Natural killer cell (primary cell): ENCODE results near the gene DEAF1. TPM values are rescaled to one million over a fixed set of nuclear protein-coding genes. Genes with fewer than 3 reads are reported as not detected.

Experiments used
- ATAC-seq, 3 donors: fragments of 150-1000 bp in 2 of 3; fragments of 200-7000 bp in 1 of 3; cut with Tn5 transposase; 1 replicate in 1 of 3; 2 replicates in 2 of 3; pipeline ENCODE4 v1.10.0; 2021; ENCODE audit warnings: mild to moderate bottlenecking in 2 of 3, moderate library complexity in 2 of 3
- DNase-seq, 2 donors: peaks; one replicate each; pipeline versions ENCODE4 v3.0.0 to v3.0.0-alpha.2; 2013 to 2021; ENCODE audit warnings: mixed read lengths in 1 of 2
- H3K27ac ChIP-seq: one replicate; pipeline ENCODE4 v1.5.1; 2013; ENCODE audit warnings: mild to moderate bottlenecking, low read length
- H3K27me3 ChIP-seq: one replicate; pipeline ENCODE4 v1.6.1; 2013; ENCODE audit warnings: low read length; ENCODE audit not compliant: control insufficient read depth, insufficient read depth
- H3K36me3 ChIP-seq: one replicate; pipeline ENCODE4 v1.6.1; 2013; ENCODE audit warnings: low read length; ENCODE audit not compliant: control insufficient read depth, insufficient read depth
- H3K4me1 ChIP-seq: one replicate; pipeline ENCODE4 v1.6.1; 2013; ENCODE audit warnings: low read length; ENCODE audit not compliant: control insufficient read depth, insufficient read depth
- H3K4me3 ChIP-seq: one replicate; pipeline ENCODE4 v1.5.1; 2013; ENCODE audit warnings: low read length
- H3K9me3 ChIP-seq: one replicate; pipeline ENCODE4 v1.6.1; 2013; ENCODE audit warnings: low read length; ENCODE audit not compliant: control insufficient read depth, insufficient read depth
- H3K27ac Mint-ChIP-seq, 2 donors: one replicate each; pipeline ENCODE4 v1.8.0; 2022; ENCODE audit warnings: mild to moderate bottlenecking in 2 of 2, mixed read lengths in 2 of 2, moderate library complexity in 1 of 2
- H3K27me3 Mint-ChIP-seq, 2 donors: one replicate each; pipeline ENCODE4 v1.8.0; 2022; ENCODE audit warnings: low read depth in 2 of 2, mixed read lengths in 2 of 2
- H3K36me3 Mint-ChIP-seq: one replicate; pipeline ENCODE4 v1.8.0; 2022; ENCODE audit warnings: mixed read lengths
- H3K4me1 Mint-ChIP-seq, 2 donors: one replicate each; pipeline ENCODE4 v1.8.0; 2022; ENCODE audit warnings: mixed read lengths in 2 of 2
- H3K4me3 Mint-ChIP-seq: one replicate; pipeline ENCODE4 v1.8.0; 2022; ENCODE audit warnings: mild to moderate bottlenecking, moderate library complexity, mixed read lengths
- H3K9me3 Mint-ChIP-seq, 2 donors: one replicate each; pipeline ENCODE4 v1.8.0; 2022; ENCODE audit warnings: mixed read lengths in 2 of 2
- CTCF ChIP-seq: fragments of 200-600 bp; IDR thresholded peaks from one replicate; pipeline ENCODE4 v1.8.0; 2022; ENCODE audit warnings: antibody characterized with exemption
- WGBS: methylation state at CpG from one replicate; pipeline ENCODE4 v1.1.7; 2013; ENCODE audit warnings: missing lambda C conversion rate; ENCODE audit not compliant: insufficient coverage; 5-methylcytosine and 5-hydroxymethylcytosine counted together
- intact Hi-C: fragments of 100-400 bp; cut with micrococcal nuclease; formaldehyde crosslinking; loops from one replicate; pipeline ENCODE4 v1.14.2; 2022
- total RNA-seq, 4 donors: library from RNA; stranded (reverse); fragments of 120-200 nt in 1 of 4; gene quantifications; one replicate each; pipeline versions ENCODE4 v1.2.3 to v1.2.4, GENCODE V29; 2013 to 2022

DEAF1 gene
- total RNA-seq, 3 donors from 2014 or later (not counting 1 experiment from before 2014, with no cell fraction given) = 25.9 to 26.9 (median 26.8) TPM

- Histone ChIP-seq H3K9me3 (no peaks in the 10 kb centered on the region), H3K27ac (no peak overlapping the region), H3K36me3 (peaks cover 85% of the 10 kb centered on the region), H3K4me1 (peaks cover 25% of the 10 kb centered on the region), H3K27me3 (no peaks in the 10 kb centered on the region), H3K4me3 (no peak overlapping the region)
- peak overlapping the region; percentile 56 for H3K4me3 Mint-ChIP-seq
- no peak for ATAC-seq
- H3K27ac Mint-ChIP-seq = peak overlapping the region; percentile 33 to 65
- no peaks in the 10 kb centered on the region for H3K9me3 Mint-ChIP-seq
- 97% methylated on average over 18 of the region's 18 CpGs for WGBS
- H3K4me1 Mint-ChIP-seq = peaks cover 6 to 11% of the 10 kb centered on the region in 2 donors
- intact Hi-C loops = loop anchor here (10.0 kb wide), 1 partner anchor 115 kb away; no protein-coding TSS in a partner anchor
- no peaks in the 10 kb centered on the region for H3K27me3 Mint-ChIP-seq
- H3K36me3 Mint-ChIP-seq = no peaks in the 10 kb centered on the region
- DNase-seq = no peak
- TF ChIP-seq CTCF = no peak
Measured at GRCh38 chr11:610146-610801, 84.7 kb downstream of the DEAF1 start.

GRCh38 chr11:609341-609811 is 85.6 kb downstream of the DEAF1 start:
- Mint-ChIP-seq H3K4me3 (no peak overlapping the region), H3K27me3 (no peaks in the 10 kb centered on the region), H3K9me3 (no peaks in the 10 kb centered on the region), H3K36me3 (no peaks in the 10 kb centered on the region), H3K4me1 (peaks cover 6 to 10% of the 10 kb centered on the region in 2 donors), H3K27ac (no peak overlapping the region)
- 94% methylated on average over 28 of the region's 28 CpGs for WGBS
- Histone ChIP-seq H3K9me3 (no peaks in the 10 kb centered on the region), H3K27ac (no peak overlapping the region), H3K27me3 (no peaks in the 10 kb centered on the region), H3K4me1 (peaks cover 17% of the 10 kb centered on the region), H3K4me3 (no peak overlapping the region), H3K36me3 (peaks cover 90% of the 10 kb centered on the region)
- ATAC-seq (no peak), DNase-seq (no peak)
- no peak for TF ChIP-seq CTCF
- intact Hi-C loops = no loop called here

GRCh38 chr11:608791-609251 is 86.2 kb downstream of the DEAF1 start:
- Mint-ChIP-seq H3K27me3 (no peaks in the 10 kb centered on the region), H3K27ac (peak overlapping the region in 1 of 2 donors; percentile 63), H3K9me3 (no peaks in the 10 kb centered on the region), H3K4me1 (peaks cover 5 to 6% of the 10 kb centered on the region in 2 donors), H3K4me3 (no peak overlapping the region), H3K36me3 (no peaks in the 10 kb centered on the region)
- Histone ChIP-seq H3K36me3 (peaks cover 90% of the 10 kb centered on the region), H3K27me3 (no peaks in the 10 kb centered on the region), H3K27ac (no peak overlapping the region), H3K4me1 (peaks cover 11% of the 10 kb centered on the region), H3K4me3 (no peak overlapping the region), H3K9me3 (no peaks in the 10 kb centered on the region)
- intact Hi-C loops = no loop called here
- ATAC-seq = no peak
- no peak for TF ChIP-seq CTCF
- no peak for DNase-seq
- 89% methylated on average over 28 of the region's 28 CpGs for WGBS
